ENCODE measurements around the gene YY1. TPM values are rescaled to one million over a fixed set of nuclear protein-coding genes. Genes with fewer than 3 reads are reported as not detected.
"Not testable (repeated sequence)": the region's sequence is repeated elsewhere in the genome, so short reads cannot be mapped to it uniquely, and the experiment has no call there.

YY1 gene
- total and polyA plus RNA-seq, 5 donors: 28.8 to 47.4 (median 45.7) TPM

GRCh38 chr14:100275214-100275613 lies 36.3 kb downstream of the YY1 start:
- H3K9me3 ChIP-seq (ENCODE audit: control insufficient read depth, low read length): no peaks in the 10 kb centered on the region
- H3K4me1 ChIP-seq (ENCODE audit: control insufficient read depth, insufficient read depth, low read length): no peaks in the 10 kb centered on the region
- H3K4me3 ChIP-seq (ENCODE audit: low read length): no peak overlapping the region
- WGBS: 70% methylated on average over 7 of the region's 7 CpGs
- no peak overlapping the region for H3K27ac ChIP-seq (ENCODE audit: low read length)
- H3K27me3 ChIP-seq (ENCODE audit: control insufficient read depth, insufficient read depth): no peaks in the 10 kb centered on the region
- intact Hi-C loops (cut with DNase I): loop anchor here in 1 of 4 donors (10.0 kb wide), 1 partner anchor 370 kb away; no protein-coding TSS in a partner anchor
- ATAC-seq (no peak), DNase-seq (no peak)

GRCh38 chr14:100278702-100279101 lies 39.8 kb downstream of the YY1 start:
- H3K4me3 ChIP-seq (ENCODE audit: low read length): no peak overlapping the region
- no peaks in the 10 kb centered on the region for H3K9me3 ChIP-seq (ENCODE audit: control insufficient read depth, low read length)
- peaks cover 5% of the 10 kb centered on the region for H3K4me1 ChIP-seq (ENCODE audit: control insufficient read depth, insufficient read depth, low read length)
- DNase-seq (no peak), ATAC-seq (peak in 1 of 2 donors; percentile 24)
- intact Hi-C loops (cut with DNase I): loop anchor here in 1 of 4 donors (10.0 kb wide), 1 partner anchor 366 kb away; no protein-coding TSS in a partner anchor
- WGBS: 67% methylated on average over 8 of the region's 8 CpGs
- H3K27ac ChIP-seq (ENCODE audit: low read length): no peak overlapping the region
- H3K27me3 ChIP-seq (ENCODE audit: control insufficient read depth, insufficient read depth): no peaks in the 10 kb centered on the region

- 83% methylated on average over 2 of the region's 2 CpGs for WGBS
- H3K27ac ChIP-seq (ENCODE audit: low read length): no peak overlapping the region
- H3K27me3 ChIP-seq (ENCODE audit: control insufficient read depth, insufficient read depth): no peaks in the 10 kb centered on the region
- H3K9me3 ChIP-seq (ENCODE audit: control insufficient read depth, low read length): no peaks in the 10 kb centered on the region
- ATAC-seq: no peak
- DNase-seq: no peak
- intact Hi-C loops (cut with DNase I): loop anchor here in 1 of 4 donors (10.0 kb wide), 1 partner anchor 366 kb away; no protein-coding TSS in a partner anchor
- no peak overlapping the region for H3K4me3 ChIP-seq (ENCODE audit: low read length)
- H3K4me1 ChIP-seq (ENCODE audit: control insufficient read depth, insufficient read depth, low read length): peaks cover 5% of the 10 kb centered on the region
Measured at GRCh38 chr14:100279133-100279532, 40.2 kb downstream of the YY1 start.

GRCh38 chr14:100279563-100279962 lies 40.6 kb downstream of the YY1 start:
- Histone ChIP-seq H3K27me3 (ENCODE audit: control insufficient read depth, insufficient read depth) (no peaks in the 10 kb centered on the region), H3K4me1 (ENCODE audit: control insufficient read depth, insufficient read depth, low read length) (peaks cover 5% of the 10 kb centered on the region), H3K4me3 (ENCODE audit: low read length) (no peak overlapping the region), H3K27ac (ENCODE audit: low read length) (no peak overlapping the region), H3K9me3 (ENCODE audit: control insufficient read depth, low read length) (no peaks in the 10 kb centered on the region)
- ATAC-seq: no peak
- DNase-seq: no peak
- intact Hi-C loops (cut with DNase I): loop anchor here in 1 of 4 donors (10.0 kb wide), 1 partner anchor 365 kb away; no protein-coding TSS in a partner anchor
- WGBS: 93% methylated on average over 8 of the region's 8 CpGs

GRCh38 chr14:100281286-100282082 lies 42.5 kb downstream of the YY1 start:
- H3K4me1 ChIP-seq (ENCODE audit: control insufficient read depth, insufficient read depth, low read length): peaks cover 8% of the 10 kb centered on the region
- DNase-seq: no peak

GRCh38 chr14:100282083-100282350 lies 43.1 kb downstream of the YY1 start:
- ATAC-seq (no peak), DNase-seq (no peak)
- intact Hi-C loops (cut with DNase I): no loop called here
- Histone ChIP-seq H3K9me3 (ENCODE audit: control insufficient read depth, low read length) (no peaks in the 10 kb centered on the region), H3K4me1 (ENCODE audit: control insufficient read depth, insufficient read depth, low read length) (peaks cover 8% of the 10 kb centered on the region), H3K27me3 (ENCODE audit: control insufficient read depth, insufficient read depth) (no peaks in the 10 kb centered on the region), H3K27ac (ENCODE audit: low read length) (no peak overlapping the region), H3K4me3 (ENCODE audit: low read length) (no peak overlapping the region)
- 87% methylated on average over 7 of the region's 7 CpGs for WGBS

More at GRCh38 chr14:100281286-100282082, 42.5 kb downstream of the YY1 start:
- H3K27me3 ChIP-seq (ENCODE audit: control insufficient read depth, insufficient read depth): no peaks in the 10 kb centered on the region
- no peak overlapping the region for H3K27ac ChIP-seq (ENCODE audit: low read length)
- no peak overlapping the region for H3K4me3 ChIP-seq (ENCODE audit: low read length)
- intact Hi-C loops (cut with DNase I): no loop called here
- no peak for ATAC-seq
- 63% methylated on average over 11 of the region's 11 CpGs for WGBS
- no peaks in the 10 kb centered on the region for H3K9me3 ChIP-seq (ENCODE audit: control insufficient read depth, low read length)

- DNase-seq: no peak
- H3K4me1 ChIP-seq (ENCODE audit: control insufficient read depth, insufficient read depth, low read length): peaks cover 8% of the 10 kb centered on the region
- H3K27me3 ChIP-seq (ENCODE audit: control insufficient read depth, insufficient read depth): no peaks in the 10 kb centered on the region
- H3K9me3 ChIP-seq (ENCODE audit: control insufficient read depth, low read length): no peaks in the 10 kb centered on the region
- H3K4me3 ChIP-seq (ENCODE audit: low read length): no peak overlapping the region
- ATAC-seq: no peak
- H3K27ac ChIP-seq (ENCODE audit: low read length): peak overlapping the region; percentile 14
- intact Hi-C loops (cut with DNase I): no loop called here
- 74% methylated on average over 9 of the region's 9 CpGs for WGBS
Measured at GRCh38 chr14:100282766-100283419, 43.9 kb downstream of the YY1 start.

GRCh38 chr14:100283436-100283835 lies 44.5 kb downstream of the YY1 start:
- H3K27ac ChIP-seq (ENCODE audit: low read length); H3K27me3 ChIP-seq (ENCODE audit: control insufficient read depth, insufficient read depth); ATAC-seq; intact Hi-C loops (cut with DNase I); H3K4me1 ChIP-seq (ENCODE audit: control insufficient read depth, insufficient read depth, low read length); DNase-seq; H3K4me3 ChIP-seq (ENCODE audit: low read length); H3K9me3 ChIP-seq (ENCODE audit: control insufficient read depth, low read length): not testable (repeated sequence)
- WGBS: 87% methylated on average over 9 of the region's 9 CpGs

- intact Hi-C loops (cut with DNase I): no loop called here
- H3K4me1 ChIP-seq (ENCODE audit: control insufficient read depth, insufficient read depth, low read length): peaks cover 8% of the 10 kb centered on the region
Measured at GRCh38 chr14:100283984-100284881, 45.3 kb downstream of the YY1 start.

GRCh38 chr14:100285021-100285912 lies 46.3 kb downstream of the YY1 start:
- intact Hi-C loops (cut with DNase I): no loop called here
- H3K4me1 ChIP-seq (ENCODE audit: control insufficient read depth, insufficient read depth, low read length): peaks cover 8% of the 10 kb centered on the region
- peak overlapping the region; percentile 69 for H3K4me3 ChIP-seq (ENCODE audit: low read length)
- WGBS: 1% methylated on average over 82 of the region's 82 CpGs
- no peaks in the 10 kb centered on the region for H3K27me3 ChIP-seq (ENCODE audit: control insufficient read depth, insufficient read depth)
- H3K27ac ChIP-seq (ENCODE audit: low read length): peak overlapping the region; percentile 61
- ATAC-seq: peak; percentile 88
- DNase-seq: peak; percentile 74 to 92 (median 90)
- no peaks in the 10 kb centered on the region for H3K9me3 ChIP-seq (ENCODE audit: control insufficient read depth, low read length)

More at GRCh38 chr14:100283984-100284881, 45.3 kb downstream of the YY1 start:
- H3K27me3 ChIP-seq (ENCODE audit: control insufficient read depth, insufficient read depth): no peaks in the 10 kb centered on the region
- no peak for ATAC-seq
- WGBS: 64% methylated on average over 26 of the region's 26 CpGs
- H3K4me3 ChIP-seq (ENCODE audit: low read length): no peak overlapping the region
- no peak for DNase-seq
- H3K9me3 ChIP-seq (ENCODE audit: control insufficient read depth, low read length): no peaks in the 10 kb centered on the region
- H3K27ac ChIP-seq (ENCODE audit: low read length): no peak overlapping the region
